ENCODE results near the gene LPCAT2. TPM values are rescaled to one million over a fixed set of nuclear protein-coding genes. Genes with fewer than 3 reads are reported as not detected.

Gene LPCAT2
- total RNA-seq, 1 experiment from 2014 or later, result 7.1 TPM

DNA sequence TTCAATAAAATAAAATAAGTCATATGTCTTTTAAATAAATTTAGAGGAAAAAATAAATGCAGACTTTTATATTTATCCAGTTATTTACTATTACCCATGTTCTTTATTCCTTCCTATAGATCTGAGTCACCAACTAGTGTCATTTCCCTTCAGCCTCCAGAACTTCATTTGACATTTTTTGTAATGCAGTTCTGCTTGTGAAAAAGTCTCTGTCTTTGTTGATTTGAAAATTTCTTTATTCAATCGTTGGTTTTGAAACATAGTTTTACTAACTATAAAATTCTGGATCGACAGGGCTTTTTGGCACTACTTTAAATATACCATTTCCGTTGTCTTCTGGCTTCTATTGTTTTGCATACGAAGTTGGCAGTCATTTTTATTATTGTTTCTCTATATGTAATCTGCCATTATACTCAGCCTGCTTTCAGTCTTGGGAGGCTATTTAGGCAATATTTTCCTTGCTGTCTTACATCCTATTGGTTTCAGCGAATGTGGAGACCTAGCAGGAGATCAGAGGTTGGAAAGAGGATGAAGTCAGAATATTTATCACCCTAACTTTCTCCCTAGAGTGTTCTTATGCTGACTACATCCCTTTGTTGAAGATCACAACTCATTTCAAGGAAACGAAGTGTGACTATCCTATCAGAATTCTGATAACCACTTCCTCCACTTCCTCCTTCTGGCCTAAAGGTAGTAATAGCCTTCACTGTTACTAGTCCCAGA lies 104.9 kb downstream of the LPCAT2 start:
- ATAC-seq (no peak), DNase-seq (ENCODE audit: low spot score) (no peak)
- ChIA-PET POLR2A (no interaction called here), CTCF (no interaction called here)
- peaks cover 25% of the 10 kb centered on the region for H3K9me3 Mint-ChIP-seq
- H3K36me3 Mint-ChIP-seq, result peaks cover 16% of the 10 kb centered on the region
- H3K27ac Mint-ChIP-seq, result no peak overlapping the region
- H3K4me3 Mint-ChIP-seq, result no peak overlapping the region
- TF ChIP-seq, protein P1, sequence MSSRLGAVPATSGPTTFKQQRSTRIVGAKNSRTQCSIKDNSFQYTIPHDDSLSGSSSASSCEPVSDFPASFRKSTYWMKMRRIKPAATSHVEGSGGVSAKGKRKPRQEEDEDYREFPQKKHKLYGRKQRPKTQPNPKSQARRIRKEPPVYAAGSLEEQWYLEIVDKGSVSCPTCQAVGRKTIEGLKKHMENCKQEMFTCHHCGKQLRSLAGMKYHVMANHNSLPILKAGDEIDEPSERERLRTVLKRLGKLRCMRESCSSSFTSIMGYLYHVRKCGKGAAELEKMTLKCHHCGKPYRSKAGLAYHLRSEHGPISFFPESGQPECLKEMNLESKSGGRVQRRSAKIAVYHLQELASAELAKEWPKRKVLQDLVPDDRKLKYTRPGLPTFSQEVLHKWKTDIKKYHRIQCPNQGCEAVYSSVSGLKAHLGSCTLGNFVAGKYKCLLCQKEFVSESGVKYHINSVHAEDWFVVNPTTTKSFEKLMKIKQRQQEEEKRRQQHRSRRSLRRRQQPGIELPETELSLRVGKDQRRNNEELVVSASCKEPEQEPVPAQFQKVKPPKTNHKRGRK (CRISPR knock-in tag; IDR thresholded peaks at IDR 0.05; ENCODE audit: borderline replicate concordance), result no peak
- TF ChIP-seq ZNF317 (CRISPR knock-in tag; IDR thresholded peaks at IDR 0.05; ENCODE audit: borderline replicate concordance, low read depth) (no peak), USF1 (CRISPR knock-in tag; IDR thresholded peaks at IDR 0.05) (no peak), ATF1 (CRISPR knock-in tag; IDR thresholded peaks at IDR 0.05) (no peak), SP1 (CRISPR knock-in tag; conservative IDR thresholded peaks at IDR 0.05) (no peak), FOXP1 (CRISPR knock-in tag; IDR thresholded peaks at IDR 0.05; ENCODE audit: borderline replicate concordance) (no peak), ELF4 (CRISPR knock-in tag; IDR thresholded peaks at IDR 0.05; ENCODE audit: low read depth) (no peak), TP53 (CRISPR knock-in tag; IDR thresholded peaks at IDR 0.05) (no peak), MYBL2 (CRISPR knock-in tag; IDR thresholded peaks at IDR 0.05) (no peak), NR1H2 (CRISPR knock-in tag; IDR thresholded peaks at IDR 0.05) (no peak), HMGA2 (CRISPR knock-in tag; IDR thresholded peaks at IDR 0.05) (no peak), NR2C2 (CRISPR knock-in tag; IDR thresholded peaks at IDR 0.05) (no peak), RELA (CRISPR knock-in tag; IDR thresholded peaks at IDR 0.05; ENCODE audit: borderline replicate concordance) (no peak), ZNF416 (CRISPR knock-in tag; IDR thresholded peaks at IDR 0.05) (no peak), GTF2I (CRISPR knock-in tag; conservative IDR thresholded peaks at IDR 0.05) (no peak), ZNF138 (CRISPR knock-in tag; conservative IDR thresholded peaks at IDR 0.05) (no peak), NFATC4 (CRISPR knock-in tag; IDR thresholded peaks at IDR 0.05) (no peak)
- TF ChIP-seq, protein P2, sequence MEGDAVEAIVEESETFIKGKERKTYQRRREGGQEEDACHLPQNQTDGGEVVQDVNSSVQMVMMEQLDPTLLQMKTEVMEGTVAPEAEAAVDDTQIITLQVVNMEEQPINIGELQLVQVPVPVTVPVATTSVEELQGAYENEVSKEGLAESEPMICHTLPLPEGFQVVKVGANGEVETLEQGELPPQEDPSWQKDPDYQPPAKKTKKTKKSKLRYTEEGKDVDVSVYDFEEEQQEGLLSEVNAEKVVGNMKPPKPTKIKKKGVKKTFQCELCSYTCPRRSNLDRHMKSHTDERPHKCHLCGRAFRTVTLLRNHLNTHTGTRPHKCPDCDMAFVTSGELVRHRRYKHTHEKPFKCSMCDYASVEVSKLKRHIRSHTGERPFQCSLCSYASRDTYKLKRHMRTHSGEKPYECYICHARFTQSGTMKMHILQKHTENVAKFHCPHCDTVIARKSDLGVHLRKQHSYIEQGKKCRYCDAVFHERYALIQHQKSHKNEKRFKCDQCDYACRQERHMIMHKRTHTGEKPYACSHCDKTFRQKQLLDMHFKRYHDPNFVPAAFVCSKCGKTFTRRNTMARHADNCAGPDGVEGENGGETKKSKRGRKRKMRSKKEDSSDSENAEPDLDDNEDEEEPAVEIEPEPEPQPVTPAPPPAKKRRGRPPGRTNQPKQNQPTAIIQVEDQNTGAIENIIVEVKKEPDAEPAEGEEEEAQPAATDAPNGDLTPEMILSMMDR (IDR thresholded peaks at IDR 0.05), result no peak
- TF ChIP-seq, protein P3, sequence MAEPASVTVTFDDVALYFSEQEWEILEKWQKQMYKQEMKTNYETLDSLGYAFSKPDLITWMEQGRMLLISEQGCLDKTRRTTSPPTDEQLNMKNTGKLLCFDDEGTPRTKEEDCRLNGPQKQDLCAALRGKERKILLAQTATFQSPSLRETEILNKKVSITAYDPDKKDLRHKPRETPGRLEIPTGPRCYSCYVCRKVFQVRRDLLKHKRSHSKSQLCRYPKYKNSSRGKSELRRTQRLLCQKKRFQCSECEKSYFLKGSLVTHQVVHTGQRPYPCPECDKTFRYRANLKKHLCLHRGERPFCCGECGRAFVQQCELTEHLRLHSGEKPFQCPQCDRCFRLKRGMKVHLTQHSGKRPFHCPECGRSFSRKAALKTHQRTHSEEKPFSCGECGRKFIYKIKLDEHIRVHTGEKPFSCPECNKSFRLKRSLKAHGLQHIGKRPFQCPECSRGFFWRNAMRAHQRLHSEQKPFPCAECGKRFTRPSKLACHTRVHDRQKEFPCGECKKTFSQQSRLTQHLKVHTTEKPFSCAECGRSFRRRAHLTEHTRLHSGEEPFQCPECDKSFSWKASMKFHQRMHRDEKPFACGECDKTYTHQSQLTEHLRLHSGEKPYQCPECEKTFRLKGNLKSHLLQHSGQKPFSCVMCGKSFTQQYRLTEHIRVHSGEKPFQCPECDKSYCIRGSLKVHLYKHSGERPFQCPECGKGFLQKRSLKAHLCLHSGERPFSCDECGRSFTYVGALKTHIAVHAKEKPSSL (CRISPR knock-in tag; conservative IDR thresholded peaks at IDR 0.05), result no peak
- TF ChIP-seq, protein P4, sequence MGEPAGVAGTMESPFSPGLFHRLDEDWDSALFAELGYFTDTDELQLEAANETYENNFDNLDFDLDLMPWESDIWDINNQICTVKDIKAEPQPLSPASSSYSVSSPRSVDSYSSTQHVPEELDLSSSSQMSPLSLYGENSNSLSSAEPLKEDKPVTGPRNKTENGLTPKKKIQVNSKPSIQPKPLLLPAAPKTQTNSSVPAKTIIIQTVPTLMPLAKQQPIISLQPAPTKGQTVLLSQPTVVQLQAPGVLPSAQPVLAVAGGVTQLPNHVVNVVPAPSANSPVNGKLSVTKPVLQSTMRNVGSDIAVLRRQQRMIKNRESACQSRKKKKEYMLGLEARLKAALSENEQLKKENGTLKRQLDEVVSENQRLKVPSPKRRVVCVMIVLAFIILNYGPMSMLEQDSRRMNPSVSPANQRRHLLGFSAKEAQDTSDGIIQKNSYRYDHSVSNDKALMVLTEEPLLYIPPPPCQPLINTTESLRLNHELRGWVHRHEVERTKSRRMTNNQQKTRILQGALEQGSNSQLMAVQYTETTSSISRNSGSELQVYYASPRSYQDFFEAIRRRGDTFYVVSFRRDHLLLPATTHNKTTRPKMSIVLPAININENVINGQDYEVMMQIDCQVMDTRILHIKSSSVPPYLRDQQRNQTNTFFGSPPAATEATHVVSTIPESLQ (CRISPR knock-in tag; IDR thresholded peaks at IDR 0.05), result no peak
- H3K4me1 Mint-ChIP-seq, result no peaks in the 10 kb centered on the region
- H3K27me3 Mint-ChIP-seq (ENCODE audit: low read depth), result peaks cover 9% of the 10 kb centered on the region
